IMR-90 (cell line): Measurements from ENCODE around the gene CACNB2. TPM values are rescaled to one million over a fixed set of nuclear protein-coding genes. Genes with fewer than 3 reads are reported as not detected.

Experiments used
- ATAC-seq: fragments of 200-7000 bp; cut with Tn5 transposase; 2 replicates; pipeline ENCODE4 v1.9.1; 2020; ENCODE audit warnings: low read depth, mild to moderate bottlenecking, moderate library complexity
- BruUV-seq: library from RNA; stranded (reverse); fragments of 400-500 nt; replicated peaks from 2 replicates; lab custom pipeline; 2021; lab: Mats Ljungman, UMichigan
- CTCF ChIA-PET: fragments of 300-600 bp; formaldehyde crosslinking; extraction: SDS; loops from one replicate; lab custom pipeline; 2021; ENCODE audit warnings: antibody characterized with exemption; lab: Yijun Ruan, JAX
- POLR2A ChIA-PET: fragments of 300-600 bp; sonication (Branson Sonifier 250); formaldehyde crosslinking; loops from one replicate; lab custom pipeline; 2022; ENCODE audit warnings: antibody characterized with exemption; ENCODE audit not compliant: unreplicated experiment; lab: Charles Lee
- DNase-seq: peaks from one replicate; pipeline ENCODE4 v3.0.0; 2013
- H2AFZ ChIP-seq: replicated peaks from 2 replicates; pipeline ENCODE3; 2013; ENCODE audit warnings: low read length, mild to moderate bottlenecking; ENCODE audit not compliant: poor library complexity
- H2AK5ac ChIP-seq: 2 replicates; pipeline ENCODE4 v1.6.1; 2013; ENCODE audit warnings: low read depth, low read length, inconsistent platforms
- H2AK9ac ChIP-seq: replicated peaks from 2 replicates; pipeline ENCODE3; 2013; ENCODE audit warnings: mild to moderate bottlenecking, low read depth, low read length, moderate library complexity; ENCODE audit not compliant: poor library complexity
- H2BK120ac ChIP-seq: 2 replicates; pipeline ENCODE4 v1.6.1; 2013; ENCODE audit warnings: low read depth, low read length, inconsistent platforms
- H2BK15ac ChIP-seq: 3 replicates; pipeline ENCODE4 v1.6.1; 2013; ENCODE audit warnings: low read depth, low read length, inconsistent platforms
- H2BK20ac ChIP-seq: 2 replicates; pipeline ENCODE4 v1.6.1; 2013; ENCODE audit warnings: low read depth, mild to moderate bottlenecking, inconsistent platforms, low read length, moderate library complexity
- H2BK5ac ChIP-seq: 2 replicates; pipeline ENCODE4 v1.6.1; 2013; ENCODE audit warnings: mild to moderate bottlenecking, low read depth, low read length, inconsistent platforms; ENCODE audit not compliant: poor library complexity, severe bottlenecking
- H3K14ac ChIP-seq: replicated peaks from 2 replicates; pipeline ENCODE4 v1.6.1; 2013; ENCODE audit warnings: low read depth, low read length, inconsistent platforms
- H3K18ac ChIP-seq: 2 replicates; pipeline ENCODE4 v1.6.1; 2013; ENCODE audit warnings: low read depth, low read length, control low read depth
- H3K23ac ChIP-seq: 2 replicates; pipeline ENCODE4 v1.6.1; 2013; ENCODE audit warnings: low read depth, low read length, inconsistent platforms
- H3K27ac ChIP-seq: 2 replicates; pipeline ENCODE4 v1.5.1; 2013; ENCODE audit warnings: mild to moderate bottlenecking, control low read depth, low read length; ENCODE audit not compliant: insufficient read depth
- H3K27me3 ChIP-seq: 2 replicates; pipeline ENCODE4 v1.6.1; 2013; ENCODE audit warnings: low read length; ENCODE audit not compliant: control insufficient read depth, insufficient read depth
- H3K36me3 ChIP-seq: 2 replicates; pipeline ENCODE4 v1.6.1; 2013; ENCODE audit warnings: low read length, mixed read lengths; ENCODE audit not compliant: control insufficient read depth, insufficient read depth
- H3K4ac ChIP-seq: 2 replicates; pipeline ENCODE4 v1.6.1; 2013; ENCODE audit warnings: low read depth, low read length, inconsistent platforms
- H3K4me1 ChIP-seq: 2 replicates; pipeline ENCODE4 v1.6.1; 2013; ENCODE audit warnings: low read length, mixed read lengths; ENCODE audit not compliant: control insufficient read depth, insufficient read depth
- H3K4me2 ChIP-seq: 2 replicates; pipeline ENCODE4 v1.6.1; 2013; ENCODE audit warnings: low read depth, mild to moderate bottlenecking, control low read depth, low read length, moderate library complexity
- H3K4me3 ChIP-seq: 2 replicates; pipeline ENCODE4 v1.5.1; 2013; ENCODE audit warnings: low read depth, mild to moderate bottlenecking, control low read depth, low read length, moderate library complexity; ENCODE audit not compliant: insufficient read depth
- H3K56ac ChIP-seq: 2 replicates; pipeline ENCODE4 v1.6.1; 2013; ENCODE audit warnings: low read length, inconsistent platforms; ENCODE audit not compliant: insufficient read depth; ENCODE audit errors: extremely low read depth
- H3K79me1 ChIP-seq, 2 experiments: 2 replicates each; pipeline ENCODE4 v1.6.1; 2013; ENCODE audit warnings: low read length in 2 of 2, inconsistent platforms in 1 of 2, low read depth in 1 of 2
- H3K9ac ChIP-seq: 2 replicates; pipeline ENCODE4 v1.6.1; 2013; ENCODE audit warnings: low read depth, low read length, control low read depth
- H3K9me1 ChIP-seq: 2 replicates; pipeline ENCODE4 v1.6.1; 2013; ENCODE audit warnings: low read length, inconsistent platforms; ENCODE audit not compliant: insufficient read depth
- H3K9me3 ChIP-seq: 2 replicates; pipeline ENCODE4 v1.6.1; 2013; ENCODE audit warnings: low read length; ENCODE audit not compliant: control insufficient read depth, insufficient read depth
- H4K20me1 ChIP-seq: 2 replicates; pipeline ENCODE4 v1.6.1; 2013; ENCODE audit warnings: low read length, inconsistent platforms; ENCODE audit not compliant: insufficient read depth
- H4K5ac ChIP-seq: 2 replicates; pipeline ENCODE4 v1.6.1; 2013; ENCODE audit warnings: mild to moderate bottlenecking, low read depth, low read length, control low read depth
- H4K8ac ChIP-seq, 2 experiments: 2 replicates each; pipeline ENCODE4 v1.6.1; 2013; ENCODE audit warnings: low read depth in 2 of 2, low read length in 2 of 2, control low read depth in 1 of 2, inconsistent platforms in 1 of 2
- H4K91ac ChIP-seq: 2 replicates; pipeline ENCODE4 v1.6.1; 2013; ENCODE audit warnings: low read depth, low read length, inconsistent platforms; ENCODE audit not compliant: insufficient read depth
- BHLHE40 ChIP-seq: fragments of 150-350 bp; IDR thresholded peaks from 2 replicates; pipeline ENCODE4 v1.6.1; 2016; ENCODE audit warnings: mild to moderate bottlenecking, low read depth, low read length
- CEBPB ChIP-seq: IDR thresholded peaks from 2 replicates; pipeline ENCODE4 v1.6.1; 2012; ENCODE audit warnings: low read depth, low read length, improper control_type of control experiment
- FOS ChIP-seq: fragments of 150-350 bp; IDR thresholded peaks from 2 replicates; pipeline ENCODE4 v1.6.1; 2016; ENCODE audit warnings: low read depth, low read length
- MAFK ChIP-seq: IDR thresholded peaks from 2 replicates; pipeline ENCODE4 v1.6.1; 2012; ENCODE audit warnings: low read depth, low read length, improper control_type of control experiment
- MAZ ChIP-seq: IDR thresholded peaks from 2 replicates; pipeline ENCODE4 v1.6.1; 2012; ENCODE audit warnings: low read depth, mild to moderate bottlenecking, low read length, improper control_type of control experiment, moderate library complexity, borderline replicate concordance
- RCOR1 ChIP-seq: IDR thresholded peaks from 2 replicates; pipeline ENCODE4 v1.6.1; 2012; ENCODE audit warnings: mild to moderate bottlenecking, low read length, improper control_type of control experiment; ENCODE audit not compliant: insufficient replicate concordance
- WGBS, 2 experiments: methylation state at CpG; one replicate each; pipeline versions ENCODE4 v1.1.5 to v1.1.7; 2013; ENCODE audit warnings: missing lambda C conversion rate in 2 of 2; ENCODE audit not compliant: insufficient read length in 1 of 2; ENCODE audit errors: extremely low coverage in 2 of 2; 5-methylcytosine and 5-hydroxymethylcytosine counted together
- dilution Hi-C: fragments of 300-500 bp; cut with HindIII; formaldehyde crosslinking; loops from one replicate; pipeline ENCODE4 v1.14.3; 2018; ENCODE audit warnings: low sequenced_read_pairs; ENCODE audit not compliant: unreplicated experiment
- in situ Hi-C: fragments of 300-500 bp; cut with MboI; formaldehyde crosslinking; loops from 3 replicates; pipeline ENCODE4 v1.14.3; 2019; ENCODE audit warnings: low sequenced_read_pairs, inconsistent platforms, mixed read lengths
- intact Hi-C: fragments of 100-400 bp; cut with micrococcal nuclease; formaldehyde crosslinking; loops from 2 replicates; pipeline ENCODE4 v1.10.0; 2022
- polyA plus RNA-seq, 3 experiments: library from polyadenylated mRNA; depleted of rRNA; stranded (reverse); fragments of >200 nt; gene quantifications; 2 replicates each; pipeline ENCODE4 v1.2.3, GENCODE V29; 2012; ENCODE audit warnings: low replicate concordance in 1 of 3
- total RNA-seq: library from RNA; depleted of rRNA; stranded (reverse); fragments of >200 nt; gene quantifications from 2 replicates; pipeline ENCODE4 v1.2.3, GENCODE V29; 2012
- TF ChIP-seq, protein P1 (sequence below): conservative IDR thresholded peaks from 2 replicates; pipeline ENCODE4 v1.5.1; 2012; ENCODE audit warnings: mild to moderate bottlenecking, low read depth, low read length, improper control_type of control experiment

The CACNB2 gene
- total and polyA plus RNA-seq, 2 of the 4 experiments (the other 2 are of a cell fraction) = 0.36 TPM

DNA sequence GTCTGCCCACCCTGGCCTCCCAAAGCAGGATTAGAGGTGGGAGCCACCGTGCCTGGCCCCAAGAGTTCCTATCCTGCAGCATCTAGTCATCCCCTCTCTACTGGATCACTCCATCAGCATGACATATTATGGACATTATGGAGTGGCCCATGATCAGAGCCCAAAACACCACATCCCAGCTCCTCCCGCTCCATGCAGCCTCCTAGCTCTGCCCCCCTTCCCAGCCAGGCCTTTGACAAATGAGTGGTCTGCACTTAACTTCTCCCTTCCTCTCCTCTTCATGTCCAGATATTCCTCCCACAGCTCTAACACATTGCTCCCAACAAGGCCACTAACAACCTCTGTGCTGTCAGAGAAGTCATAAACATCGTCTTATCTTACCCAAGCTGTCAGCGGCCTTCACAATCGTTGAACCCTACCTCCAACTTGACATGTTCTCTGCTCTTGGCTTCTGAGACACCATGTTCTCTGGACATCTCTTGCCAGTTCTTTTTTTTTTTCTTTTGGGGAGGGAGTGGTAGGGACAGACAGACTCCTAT lies 323.5 kb downstream of the CACNB2 start:
- 100% methylated on average over 1 of the region's 5 CpGs; no CpG with 5 or more reads in 1 of the 2 experiments for WGBS, 2 experiments
- dilution Hi-C loops (no loop called here), in situ Hi-C loops (no loop called here), intact Hi-C loops (no loop called here)
- no peaks in the 10 kb centered on the region for H3K9me3 ChIP-seq
- no peak overlapping the region for H2AFZ ChIP-seq
- TF ChIP-seq RCOR1 (no peak), CEBPB (no peak), BHLHE40 (no peak), FOS (no peak), MAZ (no peak), MAFK (no peak)
- TF ChIP-seq, protein P1, sequence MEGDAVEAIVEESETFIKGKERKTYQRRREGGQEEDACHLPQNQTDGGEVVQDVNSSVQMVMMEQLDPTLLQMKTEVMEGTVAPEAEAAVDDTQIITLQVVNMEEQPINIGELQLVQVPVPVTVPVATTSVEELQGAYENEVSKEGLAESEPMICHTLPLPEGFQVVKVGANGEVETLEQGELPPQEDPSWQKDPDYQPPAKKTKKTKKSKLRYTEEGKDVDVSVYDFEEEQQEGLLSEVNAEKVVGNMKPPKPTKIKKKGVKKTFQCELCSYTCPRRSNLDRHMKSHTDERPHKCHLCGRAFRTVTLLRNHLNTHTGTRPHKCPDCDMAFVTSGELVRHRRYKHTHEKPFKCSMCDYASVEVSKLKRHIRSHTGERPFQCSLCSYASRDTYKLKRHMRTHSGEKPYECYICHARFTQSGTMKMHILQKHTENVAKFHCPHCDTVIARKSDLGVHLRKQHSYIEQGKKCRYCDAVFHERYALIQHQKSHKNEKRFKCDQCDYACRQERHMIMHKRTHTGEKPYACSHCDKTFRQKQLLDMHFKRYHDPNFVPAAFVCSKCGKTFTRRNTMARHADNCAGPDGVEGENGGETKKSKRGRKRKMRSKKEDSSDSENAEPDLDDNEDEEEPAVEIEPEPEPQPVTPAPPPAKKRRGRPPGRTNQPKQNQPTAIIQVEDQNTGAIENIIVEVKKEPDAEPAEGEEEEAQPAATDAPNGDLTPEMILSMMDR = no peak
- no peak overlapping the region for H3K27ac ChIP-seq
- H3K9ac ChIP-seq = no peak overlapping the region
- no TSS peak for BruUV-seq
- no peaks in the 10 kb centered on the region for H3K4me1 ChIP-seq
- H2AK9ac ChIP-seq = no peak overlapping the region
- no peak overlapping the region for H3K14ac ChIP-seq
- no peak overlapping the region for H3K4ac ChIP-seq
- no peak overlapping the region for H3K4me2 ChIP-seq
- no peaks in the 10 kb centered on the region for H3K36me3 ChIP-seq
- H3K56ac ChIP-seq = no peak overlapping the region
- H4K5ac ChIP-seq = no peak overlapping the region
- H2BK20ac ChIP-seq = no peak overlapping the region
- H4K20me1 ChIP-seq = no peaks in the 10 kb centered on the region
- H3K18ac ChIP-seq = no peak overlapping the region
- ATAC-seq (no peak), DNase-seq (no peak)
- no peak overlapping the region for H3K23ac ChIP-seq
- no peak overlapping the region for H2BK120ac ChIP-seq
- no peak overlapping the region for H2BK15ac ChIP-seq
- no peaks in the 10 kb centered on the region for H3K79me1 ChIP-seq
- H3K4me3 ChIP-seq = no peak overlapping the region
- no peak overlapping the region for H2AK5ac ChIP-seq
- ChIA-PET CTCF (interaction anchor here (1.7 kb wide), 1 partner anchor 10 kb away, joined by 6 read pairs; no protein-coding TSS in a partner anchor), POLR2A (no interaction called here)
- H3K27me3 ChIP-seq = no peaks in the 10 kb centered on the region
- no peaks in the 10 kb centered on the region for H3K9me1 ChIP-seq
- no peak overlapping the region for H4K91ac ChIP-seq
- no peak overlapping the region for H2BK5ac ChIP-seq
- no peak overlapping the region for H4K8ac ChIP-seq
